NCI-H1436 treated with DMSO at 0.1 percent for 48 hours (cell line): ENCODE measurements around the gene CDCP1.

Experiments
- DNase-seq: peaks from one replicate; lab custom pipeline; 2025; lab: John Stamatoyannopoulos, UW

The CDCP1 gene

GRCh38 chr3:45137656-45138181, 8.5 kb downstream of the CDCP1 start:
- no peak for DNase-seq

- no peak for DNase-seq
These were observed 10.2 kb downstream of the CDCP1 start for GRCh38 chr3:45135959-45136358.

- DNase-seq: no peak
These were observed 11.2 kb downstream of the CDCP1 start for GRCh38 chr3:45134758-45135521.

- DNase-seq: no peak
These were observed 13.5 kb downstream of the CDCP1 start for GRCh38 chr3:45132568-45133211.

DNA sequence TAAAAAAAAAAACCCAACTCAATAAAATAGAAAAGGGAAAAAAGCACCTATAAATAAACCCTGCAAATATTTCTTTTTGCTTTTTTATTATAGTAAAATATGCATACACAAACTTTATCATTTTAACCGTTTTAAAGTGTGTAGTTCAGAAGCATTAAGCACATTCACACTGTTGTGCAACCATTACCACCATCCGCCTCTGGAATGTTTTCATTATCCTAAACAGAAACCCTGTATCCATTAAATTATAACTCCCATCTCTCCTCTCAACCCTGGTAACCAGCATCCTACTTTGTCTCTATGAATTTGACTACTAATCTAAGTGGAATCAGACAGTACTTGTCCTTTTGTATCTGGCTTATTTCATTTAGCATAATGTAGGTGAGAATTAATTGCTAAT, 15.0 kb downstream of the CDCP1 start:
- DNase-seq: no peak

DNA sequence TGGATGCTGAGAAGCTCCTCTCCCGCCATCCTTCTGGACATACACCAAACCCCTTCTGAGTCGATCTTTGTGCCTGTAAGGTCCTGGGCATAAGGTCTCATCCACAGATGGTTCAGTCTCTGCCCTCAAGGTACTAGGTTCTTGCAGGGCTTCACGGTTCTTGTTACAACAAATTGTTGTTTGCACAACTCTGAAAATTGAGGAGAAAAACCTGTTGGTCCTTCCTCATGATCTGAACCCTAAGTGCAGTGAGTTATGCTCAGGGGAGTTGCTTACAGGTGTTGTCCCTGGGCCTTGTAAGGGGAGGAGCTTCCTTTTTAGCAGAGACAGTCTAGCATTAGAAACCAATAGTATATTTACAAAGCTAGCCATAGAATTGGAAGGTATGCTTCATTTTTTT, 15.7 kb downstream of the CDCP1 start:
- no peak for DNase-seq

- DNase-seq: no peak
These were observed 17.2 kb downstream of the CDCP1 start for GRCh38 chr3:45128950-45129349.

GRCh38 chr3:45127130-45127822, 18.9 kb downstream of the CDCP1 start:
- DNase-seq: no peak

- DNase-seq: no peak
These were observed 19.4 kb downstream of the CDCP1 start for GRCh38 chr3:45126730-45127129.

DNA sequence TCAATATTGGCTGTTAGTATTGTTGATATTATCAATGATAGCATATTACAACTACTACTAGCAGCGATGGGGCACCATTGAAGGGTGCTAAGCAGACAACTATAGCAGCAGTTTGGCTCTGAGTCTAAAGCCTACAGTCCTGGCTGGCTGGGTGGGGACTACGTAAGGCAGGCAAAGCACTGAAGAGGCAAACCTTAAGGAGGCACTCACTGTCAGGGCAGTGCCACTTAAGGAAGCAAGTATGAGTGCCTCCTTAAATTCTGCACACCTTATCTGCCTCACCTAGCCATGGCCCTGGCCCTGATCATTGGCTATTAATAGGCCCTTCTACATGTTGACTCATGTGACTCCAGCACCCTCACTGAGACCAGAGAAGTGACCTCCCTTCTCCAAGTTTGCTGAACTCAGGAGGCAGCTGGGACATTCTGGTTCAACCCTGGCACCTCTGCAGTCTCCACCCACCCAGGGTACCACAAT, 20.6 kb downstream of the CDCP1 start:
- DNase-seq: no peak

- no peak for DNase-seq
These were observed 21.2 kb downstream of the CDCP1 start for GRCh38 chr3:45124956-45125355.

DNA sequence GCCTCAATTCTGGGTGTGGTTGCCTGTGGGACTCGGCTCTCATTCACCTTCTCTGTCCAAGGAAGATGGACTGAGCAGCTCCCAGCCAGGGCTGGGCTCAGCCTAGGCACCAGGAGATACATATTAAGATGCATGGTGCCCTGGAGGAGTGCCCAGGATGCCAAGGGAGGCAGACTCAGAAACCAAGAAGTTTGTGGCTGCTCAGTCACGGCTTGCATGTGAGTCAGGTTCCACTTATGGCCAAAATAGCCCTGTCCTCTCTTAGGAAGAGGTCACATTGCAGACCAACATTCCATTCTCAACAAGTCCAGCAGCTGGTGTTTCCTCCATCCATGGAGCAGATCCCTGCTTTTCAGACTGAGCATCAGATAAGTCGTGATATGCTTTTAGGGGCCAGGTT, 21.8 kb downstream of the CDCP1 start:
- no peak for DNase-seq

DNA sequence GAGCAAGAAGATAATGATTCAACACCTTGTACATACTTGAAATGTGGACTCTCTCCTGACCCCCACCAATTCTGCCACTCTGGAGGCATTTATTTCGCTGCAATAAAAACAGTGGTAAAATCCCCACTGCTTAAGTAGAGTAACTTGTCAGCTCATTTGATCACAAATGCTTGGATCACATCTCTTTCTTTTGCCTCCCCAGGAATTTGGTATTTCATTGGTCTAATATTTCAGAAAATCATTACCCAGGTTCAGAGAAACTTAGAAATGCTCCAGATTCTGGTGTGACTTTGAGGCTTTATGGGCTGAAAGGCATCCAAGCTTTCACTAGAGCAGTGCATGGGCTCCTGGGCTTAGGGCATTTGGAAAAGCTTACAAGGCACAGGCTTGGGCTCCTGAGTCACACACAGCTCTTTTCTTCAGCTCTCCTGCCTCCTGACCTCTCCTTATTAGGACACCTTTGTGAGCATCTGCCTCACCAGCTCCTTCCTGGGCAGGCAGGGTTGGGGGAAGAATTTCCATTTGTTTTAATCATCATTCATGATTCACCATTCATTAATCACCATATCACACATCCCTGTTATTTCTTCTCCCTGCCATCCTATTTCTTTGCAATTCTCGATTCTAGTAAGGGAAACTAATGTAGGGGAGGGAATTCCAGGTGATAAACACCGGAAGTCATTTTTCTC, 22.5 kb downstream of the CDCP1 start:
- no peak for DNase-seq

- no peak for DNase-seq
These were observed 23.1 kb downstream of the CDCP1 start for GRCh38 chr3:45123030-45123429.

DNA sequence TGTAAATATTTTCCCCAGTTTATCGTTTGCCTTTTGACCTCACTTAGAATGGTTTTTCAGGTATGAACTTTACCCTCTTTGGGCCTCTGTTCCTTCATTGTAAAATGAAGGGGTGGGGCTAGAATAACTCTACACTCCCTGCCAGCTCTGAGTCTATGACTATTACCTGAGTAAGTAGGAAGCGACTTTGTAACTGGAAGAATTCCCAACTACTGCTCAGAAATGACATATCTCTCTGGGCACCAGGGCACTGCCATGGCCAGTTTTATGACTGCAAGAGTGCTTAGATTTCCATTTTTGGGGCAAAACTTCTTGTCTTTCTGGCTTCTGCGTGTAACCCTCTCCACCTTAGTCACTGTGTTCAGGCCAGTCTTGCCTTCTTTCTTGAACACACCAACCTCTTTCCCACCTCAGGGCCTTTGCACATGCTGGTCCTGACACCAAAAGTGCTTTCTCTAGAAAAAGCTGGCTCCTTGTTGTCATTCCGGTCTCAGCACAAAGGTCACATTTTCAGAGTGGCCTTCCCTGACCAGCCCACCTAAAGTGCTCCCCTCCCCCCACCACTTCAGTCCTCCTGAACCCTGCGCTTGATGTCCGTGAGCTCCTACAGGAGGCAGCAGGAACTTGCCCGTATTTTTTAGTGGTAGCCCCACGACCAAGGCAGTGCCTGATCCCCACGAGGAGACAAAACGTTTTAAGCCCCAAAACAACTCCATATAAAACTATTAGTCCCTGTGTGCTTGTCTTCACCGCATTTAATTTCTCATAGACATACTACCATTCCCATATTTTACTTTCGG, 25.6 kb downstream of the CDCP1 start:
- DNase-seq: no peak

GRCh38 chr3:45119824-45120358, 26.3 kb downstream of the CDCP1 start:
- DNase-seq: no peak

GRCh38 chr3:45119376-45119775, 26.8 kb downstream of the CDCP1 start:
- DNase-seq: no peak

- no peak for DNase-seq
These were observed 27.5 kb downstream of the CDCP1 start for GRCh38 chr3:45118615-45119071.

DNA sequence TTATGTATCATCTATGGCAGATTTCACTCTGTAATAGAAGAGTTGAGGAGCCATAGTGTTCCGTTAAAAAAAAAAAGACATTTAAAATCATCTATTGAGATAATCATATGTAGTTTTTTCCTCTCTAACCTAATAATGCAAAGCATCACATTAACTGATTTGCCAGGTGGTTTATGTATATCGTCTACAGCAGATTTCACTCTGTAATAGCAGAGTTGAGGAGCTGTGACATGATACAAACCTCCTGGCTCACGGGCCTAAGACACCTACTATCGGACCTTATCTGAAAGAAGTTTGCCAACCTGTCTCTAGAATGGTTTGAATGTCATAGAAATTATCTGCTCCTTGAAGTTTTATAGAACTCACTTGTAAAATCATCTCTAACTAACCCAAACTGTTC, 29.8 kb downstream of the CDCP1 start:
- DNase-seq: no peak

- no peak for DNase-seq
These were observed 32.5 kb downstream of the CDCP1 start for GRCh38 chr3:45113625-45114050.

- DNase-seq: no peak
These were observed 33.2 kb downstream of the CDCP1 start for GRCh38 chr3:45112939-45113338.
